Loucy (cell line): ENCODE measurements around the gene HIVEP2.

Source experiments
- CTCF ChIP-seq: fragments of 200-600 bp; sonication (generic); conservative IDR thresholded peaks from 2 replicates; pipeline ENCODE4 v1.5.1; 2014; ENCODE audit warnings: mild to moderate bottlenecking, antibody characterized with exemption, low read length
- EZH2phosphoT487 ChIP-seq: fragments of 200-600 bp; IDR thresholded peaks from 2 replicates; pipeline ENCODE4 v1.6.1; 2018; ENCODE audit warnings: antibody characterized with exemption, mild to moderate bottlenecking, moderate library complexity, borderline replicate concordance

GRCh38 chr6:142740449-142740848 lies 204.5 kb downstream of the HIVEP2 start:
- TF ChIP-seq CTCF, result no peak
- TF ChIP-seq EZH2phosphoT487, result no peak
